HG02798 (cell line): ENCODE results near the gene BICRAL.
"Not testable (repeated sequence)": the region's sequence is repeated elsewhere in the genome, so short reads cannot be mapped to it uniquely, and the experiment has no call there.

Experiments
- ATAC-seq: cut with Tn5 transposase; IDR thresholded peaks from one replicate; pipeline ENCODE4 v1.9.1; 2021; ENCODE audit warnings: mild to moderate bottlenecking; ENCODE audit not compliant: unreplicated experiment, poor library complexity

The BICRAL gene

GRCh38 chr6:42829561-42830092, 47.8 kb downstream of the BICRAL start:
- ATAC-seq, result no peak

DNA sequence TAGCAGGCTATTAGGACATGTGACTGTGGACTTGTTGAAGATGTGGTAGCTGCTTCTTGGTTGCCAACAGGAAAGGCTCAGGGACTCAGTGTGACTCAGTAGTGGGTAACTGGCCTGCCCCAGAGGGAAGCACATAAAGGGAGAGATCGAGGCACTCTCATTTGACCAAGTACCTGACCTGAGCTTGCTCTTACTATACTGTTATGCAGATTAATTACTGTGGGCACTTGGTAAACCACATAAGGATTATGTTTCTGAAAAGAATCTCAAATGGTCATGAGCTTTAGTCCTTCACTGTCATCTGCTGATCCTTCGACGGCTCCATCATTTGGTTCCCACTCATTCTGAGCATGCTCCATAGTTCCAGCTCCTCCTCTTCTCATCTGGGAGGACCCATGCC, 49.4 kb downstream of the BICRAL start:
- no peak for ATAC-seq

DNA sequence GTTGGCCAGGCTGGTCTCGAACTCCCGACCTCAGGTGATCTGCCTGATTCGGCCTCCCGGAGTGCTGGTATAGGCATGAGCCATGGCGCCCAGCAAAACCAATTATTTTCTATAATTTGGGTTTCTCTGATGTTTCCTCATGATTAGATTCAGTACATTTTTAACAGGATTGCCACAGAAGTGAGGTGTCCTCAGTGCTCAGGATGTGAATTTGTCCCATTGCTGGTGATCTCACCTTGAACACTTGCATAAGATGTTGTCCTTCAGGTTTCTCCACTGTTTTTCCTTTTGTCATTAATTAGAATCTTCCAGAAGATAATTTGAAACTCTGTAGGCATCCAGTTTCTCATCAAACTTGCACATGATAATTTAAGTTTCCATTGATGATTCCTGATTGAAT, 52.2 kb downstream of the BICRAL start:
- ATAC-seq, result no peak

DNA sequence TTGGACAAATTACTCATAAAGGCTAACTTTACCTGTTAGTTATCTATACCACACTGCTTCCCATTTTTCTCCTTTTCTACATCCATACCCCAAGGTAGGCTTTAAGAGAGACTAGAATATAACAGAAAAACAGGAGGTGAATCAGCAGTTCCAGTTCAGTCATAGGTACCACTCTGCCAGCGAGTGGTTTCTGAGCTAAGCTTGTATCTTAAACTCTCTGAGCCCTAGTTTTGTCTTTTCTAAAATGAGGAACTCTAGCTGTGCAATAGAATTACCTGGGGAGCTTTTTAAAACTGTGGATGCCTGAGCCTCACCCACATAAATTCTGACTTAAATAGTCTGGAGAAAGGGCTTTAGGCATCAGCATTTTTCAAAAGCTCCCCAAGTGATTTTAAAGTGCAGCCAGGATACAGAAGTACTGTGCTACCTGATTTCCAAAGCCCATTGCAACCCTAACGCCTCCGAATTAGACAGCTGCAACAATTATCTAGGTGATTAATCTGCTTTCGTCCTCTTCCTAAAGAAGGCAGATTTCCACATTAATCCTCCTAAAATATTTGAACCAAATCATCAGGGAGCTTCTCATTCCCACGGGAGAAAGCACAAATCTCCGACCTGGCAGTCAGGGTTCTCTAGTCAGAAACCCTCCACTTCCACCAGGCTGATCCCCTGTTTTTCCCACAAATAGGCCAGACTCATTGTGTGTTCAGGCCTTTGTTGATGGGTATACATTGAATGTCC, 60.2 kb downstream of the BICRAL start:
- ATAC-seq, result no peak

- ATAC-seq, result no peak
Observed at GRCh38 chr6:42845327-42845694, 63.5 kb downstream of the BICRAL start.

DNA sequence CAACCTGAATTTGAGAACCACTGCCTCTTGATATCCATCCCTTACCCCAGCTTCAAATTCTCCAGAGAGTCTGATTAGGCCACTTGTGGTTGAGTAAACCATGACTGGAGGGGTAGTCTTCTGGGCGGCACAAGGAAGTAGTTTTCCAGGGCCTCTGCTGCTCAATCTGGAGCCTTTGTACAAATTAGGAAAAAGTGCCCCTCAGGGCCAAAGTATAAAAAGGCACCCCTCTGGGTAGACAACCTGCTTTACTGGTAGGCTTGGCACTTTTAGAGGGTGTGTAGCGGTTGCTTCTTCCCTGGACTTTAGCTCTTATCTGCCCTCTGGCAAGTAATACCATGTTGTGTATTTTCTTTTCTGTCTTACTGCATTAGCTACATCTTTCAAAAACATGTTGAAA, 64.7 kb downstream of the BICRAL start:
- ATAC-seq, result no peak

GRCh38 chr6:42848700-42849099, 66.8 kb downstream of the BICRAL start:
- ATAC-seq, result no peak

GRCh38 chr6:42851599-42851998, 69.7 kb downstream of the BICRAL start:
- ATAC-seq, result no peak

- ATAC-seq, result no peak
Observed at GRCh38 chr6:42860036-42860435, 78.2 kb downstream of the BICRAL start.

GRCh38 chr6:42860481-42860880, 78.6 kb downstream of the BICRAL start:
- ATAC-seq, result no peak

- ATAC-seq, result no peak
Observed at GRCh38 chr6:42864602-42865001, 82.8 kb downstream of the BICRAL start.

GRCh38 chr6:42870145-42870936, 88.5 kb downstream of the BICRAL start:
- no peak for ATAC-seq

- ATAC-seq, result no peak
Observed at GRCh38 chr6:42871711-42872110, 89.9 kb downstream of the BICRAL start.

DNA sequence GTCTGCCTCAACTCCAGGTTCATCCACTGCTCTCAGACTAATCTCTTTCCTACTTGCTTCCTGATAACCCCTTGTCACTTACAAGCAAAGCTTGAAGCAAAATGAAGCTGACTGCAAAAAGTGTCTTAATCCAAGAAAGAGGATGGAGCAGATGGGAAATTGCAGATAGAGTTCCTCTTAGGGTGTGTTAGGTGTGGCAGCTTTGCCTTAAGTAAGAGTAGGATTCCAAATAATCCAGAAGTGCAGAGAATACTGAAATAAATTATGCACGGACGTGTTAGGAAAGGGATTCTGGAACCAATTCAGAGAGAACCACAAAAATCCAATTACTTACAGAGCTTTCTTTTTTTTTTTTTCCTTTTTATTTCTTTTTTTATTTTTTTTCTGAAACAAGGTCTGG, 91.5 kb downstream of the BICRAL start:
- ATAC-seq, result no peak

DNA sequence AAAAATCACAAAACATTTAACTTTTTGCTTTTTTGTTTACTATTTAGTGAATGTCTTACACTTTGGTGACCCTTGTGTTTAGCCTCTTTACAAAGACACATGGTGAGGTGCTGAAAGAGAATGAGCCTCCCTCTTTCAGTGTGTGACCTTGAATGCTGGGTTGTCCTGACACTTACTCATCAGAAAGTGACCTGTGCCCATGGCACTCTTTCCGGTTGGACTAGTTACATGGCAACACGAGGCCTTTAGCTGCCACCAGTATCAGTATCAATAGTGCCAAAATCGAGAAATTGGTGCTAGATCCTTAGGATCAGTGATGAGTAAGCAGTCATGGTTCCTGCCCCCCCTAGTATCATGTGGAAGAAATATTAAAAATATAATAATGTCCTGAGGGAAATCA, 95.8 kb downstream of the BICRAL start:
- no peak for ATAC-seq

DNA sequence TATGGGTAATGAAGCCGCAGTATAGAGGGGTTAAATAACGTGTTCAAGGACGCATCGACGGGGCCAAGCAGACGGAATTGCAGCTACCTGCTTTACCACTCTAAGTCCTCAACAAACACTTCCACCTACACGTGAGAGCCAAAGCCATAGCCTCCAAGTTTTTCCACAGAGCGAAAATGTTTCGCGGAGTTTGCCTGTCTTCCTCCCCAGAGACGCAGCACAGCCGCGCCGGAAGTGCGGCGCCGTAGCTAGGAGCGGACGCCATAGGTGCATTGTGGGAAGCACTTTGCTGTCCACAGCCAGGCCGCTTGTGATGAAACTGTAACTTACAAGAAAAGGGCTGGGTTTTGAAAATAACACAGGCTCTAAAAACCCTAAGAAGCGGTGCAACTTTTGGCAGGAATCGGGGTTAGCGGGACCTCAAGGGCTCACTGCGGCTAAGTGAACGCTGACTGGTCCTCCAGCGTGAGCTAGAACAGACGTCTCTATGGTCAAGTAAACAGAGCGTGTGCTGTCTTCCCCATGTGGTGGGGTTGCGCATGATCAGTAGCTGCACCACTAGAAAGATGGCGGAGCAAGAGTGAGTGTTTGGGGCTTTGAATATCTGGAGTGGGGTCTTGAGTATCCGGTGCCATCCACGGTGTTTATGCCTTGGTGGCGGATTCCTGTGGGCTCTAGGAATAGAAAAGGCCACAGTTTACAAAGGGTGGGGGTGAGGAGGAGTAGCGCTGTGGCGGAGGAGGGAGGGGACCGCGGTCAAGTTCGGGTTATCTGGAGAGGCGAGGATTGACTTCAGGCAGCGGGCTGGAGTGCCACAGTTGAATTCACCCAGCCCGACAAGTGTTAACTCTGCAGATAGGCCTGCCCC, 97.8 kb downstream of the BICRAL start, which contains the start of gene RPL7L1:
Gene RPL7L1 (plus strand): TSS at position 245 of the 868 bp plus-strand sequence. CDS start 295 bp downstream, at position 540.
- ATAC-seq, result peak; percentile 95

DNA sequence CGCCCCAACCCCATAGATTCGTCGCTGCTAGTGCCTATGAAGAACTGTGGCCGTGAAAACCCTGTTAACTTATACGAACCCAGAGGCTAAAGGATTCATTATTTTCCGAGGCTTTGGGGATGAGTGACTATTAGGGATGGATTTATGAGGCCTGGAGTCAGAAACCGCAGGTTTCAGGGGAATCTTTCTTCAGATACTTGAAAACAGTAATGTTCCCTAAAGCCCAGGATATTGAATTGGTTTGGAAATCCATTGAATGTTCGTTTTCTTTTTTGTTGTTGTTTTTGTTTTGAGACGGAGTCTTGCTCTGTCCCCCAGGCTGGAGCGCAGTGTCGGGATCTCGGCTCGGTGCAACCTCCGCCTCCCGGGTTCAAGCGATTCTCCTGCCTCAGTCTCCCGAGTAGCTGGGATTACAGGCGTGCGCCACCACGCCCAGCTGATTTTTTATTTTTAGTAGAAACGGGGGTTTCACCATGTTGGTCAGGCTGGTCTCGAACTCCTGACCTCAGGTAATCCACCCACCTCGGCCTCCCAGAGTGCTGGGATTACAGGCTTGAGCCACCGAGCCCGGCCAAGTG, 98.5 kb downstream of the BICRAL start:
- ATAC-seq, result not testable (repeated sequence)

DNA sequence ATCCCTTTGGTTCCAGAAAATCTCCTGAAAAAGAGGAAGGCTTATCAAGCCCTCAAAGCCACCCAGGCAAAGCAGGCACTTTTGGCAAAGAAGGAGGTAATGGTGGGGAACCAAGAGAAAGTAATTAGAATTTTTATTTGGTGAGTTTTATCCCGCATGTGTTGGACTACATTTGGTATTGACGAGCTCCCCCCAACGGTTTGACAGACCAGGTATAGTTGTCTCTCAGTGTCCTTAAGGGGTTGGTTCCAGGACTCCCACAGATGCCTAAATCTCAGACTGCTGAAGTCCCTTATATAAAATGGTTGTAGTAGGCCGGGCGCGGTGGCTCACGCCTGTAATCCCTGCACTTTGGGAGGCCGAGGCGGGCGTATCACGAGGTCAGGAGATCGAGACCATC, 99.0 kb downstream of the BICRAL start:
- not testable (repeated sequence) for ATAC-seq

GRCh38 chr6:42885702-42886101, 103.8 kb downstream of the BICRAL start:
- ATAC-seq, result no peak

- ATAC-seq, result not testable (repeated sequence)
Observed at GRCh38 chr6:42888201-42888600, 106.3 kb downstream of the BICRAL start.
